Renal pelvis (tissue), 12 donors: ENCODE results near the gene CHRDL2. TPM values are rescaled to one million over a fixed set of nuclear protein-coding genes. Genes with fewer than 3 reads are reported as not detected.
"Not testable (repeated sequence)": the region's sequence is repeated elsewhere in the genome, so short reads cannot be mapped to it uniquely, and the experiment has no call there.

ENCODE experiments used
- DNase-seq: peaks from one replicate; pipeline ENCODE4 v3.0.0-alpha.2; 2013
- long read RNA-seq, 16 experiments: transcript quantifications; one replicate each; lab custom pipeline, GENCODE V29; 2026
- polyA plus RNA-seq, 3 donors: library from polyadenylated mRNA; unstranded; fragments of 120-200 nt; gene quantifications; one replicate each; pipeline ENCODE4 v1.2.1, GENCODE V29; 2013; ENCODE audit not compliant: insufficient read length in 3 of 3

CHRDL2 gene, protein sequence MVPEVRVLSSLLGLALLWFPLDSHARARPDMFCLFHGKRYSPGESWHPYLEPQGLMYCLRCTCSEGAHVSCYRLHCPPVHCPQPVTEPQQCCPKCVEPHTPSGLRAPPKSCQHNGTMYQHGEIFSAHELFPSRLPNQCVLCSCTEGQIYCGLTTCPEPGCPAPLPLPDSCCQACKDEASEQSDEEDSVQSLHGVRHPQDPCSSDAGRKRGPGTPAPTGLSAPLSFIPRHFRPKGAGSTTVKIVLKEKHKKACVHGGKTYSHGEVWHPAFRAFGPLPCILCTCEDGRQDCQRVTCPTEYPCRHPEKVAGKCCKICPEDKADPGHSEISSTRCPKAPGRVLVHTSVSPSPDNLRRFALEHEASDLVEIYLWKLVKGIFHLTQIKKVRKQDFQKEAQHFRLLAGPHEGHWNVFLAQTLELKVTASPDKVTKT
- polyA plus RNA-seq: under 1 TPM; 0.31 to 0.50 (median 0.35) TPM
- long read RNA-seq, donor 1: 0 reads
- long read RNA-seq, donor 2, partial matches to known transcripts: 0 of 1 reads
- long read RNA-seq, donor 2, other reads (novel, unspliced or antisense): 0 of 1 reads
- long read RNA-seq, donor 3: 0 reads
- long read RNA-seq, donor 4: 0 reads
- long read RNA-seq, donor 5: 0 reads
- long read RNA-seq, donor 6: 0 reads
- long read RNA-seq, donor 7, partial matches to known transcripts: 0 of 1 reads
- long read RNA-seq, donor 7, other reads (novel, unspliced or antisense): 0 of 1 reads
- long read RNA-seq, donor 8, partial matches to known transcripts: 0 of 1 reads
- long read RNA-seq, donor 8, other reads (novel, unspliced or antisense): 0 of 1 reads
- long read RNA-seq, donor 9: 0 reads
- long read RNA-seq, donor 10: 0 reads
- long read RNA-seq, donor 11: 0 reads
- long read RNA-seq, donor 12: 0 reads
- long read RNA-seq, donor 13: 0 reads
- long read RNA-seq, donor 14: 0 reads
- long read RNA-seq, donor 15, partial matches to known transcripts: 0 of 1 reads
- long read RNA-seq, donor 15, other reads (novel, unspliced or antisense): 0 of 1 reads
- long read RNA-seq, donor 16: 0 reads

GRCh38 chr11:74731301-74732094, at the start of gene CHRDL2:
TSS of gene CHRDL2 (minus strand) at chr11:74731426. CDS start at chr11:74730888, 538 bp downstream.
- DNase-seq: no peak

GRCh38 chr11:74780248-74781005, 49.2 kb upstream of the CHRDL2 start:
- no peak for DNase-seq

- DNase-seq: no peak
Observed at GRCh38 chr11:74778581-74778980, 47.4 kb upstream of the CHRDL2 start.

DNA sequence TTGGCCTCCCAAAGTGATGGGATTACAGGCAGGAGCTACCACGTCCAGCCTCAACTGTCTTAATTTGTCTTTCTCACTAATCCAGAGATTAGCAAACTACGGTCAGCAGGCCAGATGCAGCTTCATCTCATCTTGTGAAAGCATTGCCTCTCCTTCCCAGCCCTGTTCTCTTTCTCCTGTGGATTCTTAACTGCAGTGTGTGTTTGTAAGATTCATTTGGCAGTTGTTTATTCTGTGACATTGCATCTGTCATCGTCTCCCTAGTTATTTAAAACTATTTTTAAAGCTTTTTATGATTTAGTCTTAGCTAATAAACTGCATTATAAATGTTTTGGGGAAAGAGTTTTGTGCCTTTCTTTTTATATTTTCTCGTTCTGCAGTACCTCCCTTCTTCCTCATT, 46.7 kb upstream of the CHRDL2 start:
- DNase-seq: no peak

GRCh38 chr11:74777038-74777437, 45.8 kb upstream of the CHRDL2 start:
- DNase-seq: no peak

DNA sequence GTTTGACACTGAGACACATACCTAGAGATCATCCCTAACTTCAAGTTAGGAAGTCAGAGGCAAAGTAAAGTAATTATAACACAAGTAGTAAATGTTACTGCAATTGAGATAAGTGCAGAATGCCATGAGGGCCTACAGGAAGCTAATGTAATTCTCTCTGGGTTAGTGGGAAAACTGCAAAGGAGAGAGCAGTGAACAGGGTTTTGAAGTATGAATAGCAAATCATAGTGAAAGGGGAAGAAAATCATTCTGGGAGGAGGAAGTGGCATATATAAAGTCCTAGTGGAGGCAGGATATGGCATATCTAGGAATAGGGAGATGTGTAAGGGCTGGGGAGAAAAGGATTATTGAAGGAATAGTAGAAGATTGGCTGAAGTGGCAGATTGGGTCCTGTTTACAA, 45.3 kb upstream of the CHRDL2 start:
- no peak for DNase-seq

DNA sequence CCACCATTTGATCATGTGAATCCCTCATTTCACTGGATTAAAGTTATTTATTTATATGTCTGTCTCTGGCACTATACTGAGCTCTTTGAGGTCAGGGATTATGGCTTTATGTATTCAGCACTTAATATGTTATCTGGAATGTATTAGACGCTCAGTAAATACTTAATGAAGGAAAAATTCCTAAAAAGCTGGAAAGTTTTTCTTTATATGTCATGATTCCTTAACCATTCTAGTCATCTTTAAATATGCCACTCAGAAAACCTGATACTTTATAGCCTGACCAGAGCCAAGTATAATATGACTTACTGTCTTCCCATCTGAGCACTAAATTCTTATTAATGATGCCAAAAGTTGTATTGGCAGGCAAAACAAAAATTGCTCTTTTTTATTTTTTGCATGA, 44.5 kb upstream of the CHRDL2 start:
- DNase-seq: no peak

- DNase-seq: no peak
Observed at GRCh38 chr11:74773476-74773875, 42.2 kb upstream of the CHRDL2 start.

DNA sequence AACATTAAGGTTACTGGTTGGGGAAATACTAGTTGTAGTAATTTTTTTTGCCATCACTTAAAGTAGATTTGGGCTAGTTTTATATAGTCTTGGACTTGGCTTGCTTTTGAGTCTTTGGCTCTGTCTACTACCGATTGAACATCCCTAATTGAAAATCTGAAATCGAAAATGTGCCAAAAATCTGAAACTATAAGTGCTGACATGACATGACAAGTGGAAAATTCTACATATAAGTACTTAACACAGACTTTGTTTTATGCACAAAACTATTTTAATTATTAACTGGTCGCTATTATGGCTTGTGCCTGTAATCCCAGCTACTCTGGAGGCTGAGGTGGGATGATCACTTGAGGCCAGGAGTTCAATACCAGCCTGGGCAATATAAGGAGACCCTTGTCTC, 39.9 kb upstream of the CHRDL2 start:
- no peak for DNase-seq

- no peak for DNase-seq
Observed at GRCh38 chr11:74770456-74770855, 39.2 kb upstream of the CHRDL2 start.

GRCh38 chr11:74769055-74769707, 38.0 kb upstream of the CHRDL2 start:
- no peak for DNase-seq

DNA sequence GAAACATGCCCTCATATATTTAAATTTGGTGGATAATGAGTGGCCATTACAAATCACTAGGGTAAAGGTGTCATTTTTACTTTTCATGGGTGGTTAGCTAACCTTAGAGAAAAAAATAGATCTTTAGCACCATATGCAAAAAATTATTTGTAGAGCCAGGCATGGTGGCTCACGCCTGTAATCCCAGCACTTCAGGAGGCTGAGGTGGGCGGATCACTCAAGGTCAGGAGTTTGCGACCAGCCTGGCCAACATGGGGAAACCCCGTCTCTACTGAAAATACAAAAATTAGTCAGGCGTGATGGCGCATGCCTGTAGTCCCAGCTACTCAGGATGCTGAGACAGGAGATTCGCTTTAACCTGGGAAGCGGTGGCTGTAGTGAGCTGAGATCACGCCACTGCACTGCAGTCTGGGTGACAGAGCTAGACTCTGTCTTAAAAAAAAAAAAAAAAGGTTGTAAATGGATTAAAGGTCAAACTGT, 37.0 kb upstream of the CHRDL2 start:
- not testable (repeated sequence) for DNase-seq

DNA sequence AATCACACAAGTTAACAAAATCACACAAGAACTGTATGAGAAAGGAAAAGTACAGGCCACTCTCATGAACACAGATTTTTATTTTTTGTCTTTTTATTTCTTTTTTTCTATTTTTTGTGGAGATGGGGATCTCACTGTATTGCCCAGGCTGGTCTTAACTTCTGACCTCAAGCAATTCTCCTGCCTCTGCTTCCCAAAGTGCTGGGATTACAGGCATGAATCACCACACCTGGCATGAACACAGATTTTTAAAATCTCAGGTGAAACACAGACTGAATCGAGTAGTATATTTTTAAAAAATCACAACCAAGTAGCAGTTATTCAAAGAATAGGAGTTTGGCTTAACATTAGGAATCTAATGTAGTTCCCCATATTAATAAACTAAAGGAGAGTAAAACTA, 35.7 kb upstream of the CHRDL2 start:
- no peak for DNase-seq

DNA sequence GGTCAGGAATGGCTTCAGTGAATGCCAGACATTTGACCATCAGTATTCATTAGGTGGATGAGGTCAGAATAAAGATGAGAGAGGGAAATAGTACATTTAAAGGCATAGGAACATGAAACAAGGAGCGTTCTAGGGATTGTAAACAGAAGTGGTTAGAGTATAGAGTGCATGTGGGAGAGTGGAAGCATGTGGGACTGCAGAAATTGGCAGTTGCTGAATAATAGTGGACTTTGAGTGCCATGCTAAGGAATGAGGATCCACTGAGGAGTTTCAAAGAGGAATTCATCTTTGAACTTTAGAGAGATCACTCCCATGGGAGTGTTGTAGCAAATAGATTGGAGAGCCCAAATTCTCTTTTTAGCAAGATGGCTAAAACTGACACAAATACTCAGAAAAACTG, 25.3 kb upstream of the CHRDL2 start:
- no peak for DNase-seq

- no peak for DNase-seq
Observed at GRCh38 chr11:74755395-74755995, 24.3 kb upstream of the CHRDL2 start.

GRCh38 chr11:74754507-74755252, 23.5 kb upstream of the CHRDL2 start:
- DNase-seq: no peak

DNA sequence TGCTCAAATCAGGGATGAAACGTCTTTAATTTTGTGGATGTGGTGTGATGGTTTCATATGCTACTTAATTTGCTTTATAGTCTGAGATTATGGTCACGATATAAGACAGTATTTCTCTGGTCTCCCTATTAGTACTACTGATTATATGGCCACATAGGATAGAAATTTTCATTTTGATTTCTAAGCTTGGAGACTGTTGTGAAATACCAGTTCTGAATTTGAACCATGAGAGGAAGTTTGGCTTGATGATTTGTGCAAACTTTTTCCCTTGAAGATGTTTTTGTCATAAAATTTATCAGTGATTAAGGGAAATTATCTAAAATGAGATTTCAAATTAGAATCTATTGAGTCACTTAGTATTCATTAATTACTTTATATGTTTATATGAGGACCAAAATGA, 20.1 kb upstream of the CHRDL2 start:
- no peak for DNase-seq

GRCh38 chr11:74750598-74750997, 19.4 kb upstream of the CHRDL2 start:
- not testable (repeated sequence) for DNase-seq

GRCh38 chr11:74749965-74750296, 18.7 kb upstream of the CHRDL2 start:
- no peak for DNase-seq
